ENCODE data around the gene DNM1. TPM values are rescaled to one million over a fixed set of nuclear protein-coding genes. Genes with fewer than 3 reads are reported as not detected.
A peak's percentile ranks its signal among the peaks of the same experiment; 100 is the strongest.

DNM1 gene
- polyA plus RNA-seq, 1 of the 3 experiments (the other 2 are of a cell fraction) = 35.7 TPM

DNA sequence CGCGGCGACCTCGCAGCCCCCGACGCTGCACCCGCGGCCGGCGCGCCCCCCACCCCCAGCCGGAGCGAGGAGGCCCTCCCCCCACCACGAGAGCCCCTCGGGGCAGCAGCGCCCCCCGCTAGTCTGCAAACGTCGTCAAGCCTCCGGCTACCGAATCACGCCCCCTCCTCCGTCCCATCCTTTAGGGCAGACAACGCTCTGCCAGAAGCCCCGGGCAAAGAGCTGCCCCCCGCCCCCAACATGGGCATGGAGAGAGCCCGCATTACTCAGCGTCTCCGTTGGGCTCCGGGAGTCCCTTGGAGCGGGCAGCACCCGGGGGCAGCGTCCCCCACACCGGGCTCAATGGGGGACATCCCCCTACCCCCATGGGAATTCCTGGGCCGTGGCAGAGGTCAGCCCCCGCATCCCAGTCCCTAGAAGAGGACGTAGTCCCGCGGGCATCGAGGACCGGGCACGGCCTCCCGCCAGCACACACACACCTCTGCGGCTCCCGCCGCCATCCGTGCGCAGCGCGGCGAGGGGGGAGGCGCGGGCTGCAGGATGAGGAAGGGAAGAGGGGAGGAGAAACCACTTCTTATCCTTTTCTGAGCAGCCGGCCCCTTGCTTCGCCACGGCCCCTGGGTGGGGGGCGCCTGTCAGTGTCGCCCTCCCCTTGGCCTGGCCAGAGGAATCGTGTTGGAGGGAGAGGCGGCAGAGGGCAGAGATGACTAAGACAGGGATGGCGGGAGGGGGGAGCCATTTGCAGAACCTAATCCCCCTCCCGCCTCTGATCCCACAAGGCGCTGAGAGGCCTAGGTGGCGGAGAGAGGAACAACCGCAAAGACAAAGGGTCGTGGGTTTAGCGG, 750 bp downstream of the DNM1 start (continued):
- TF ChIP-seq TAF1 (IDR thresholded peaks at IDR 0.05; ENCODE audit: borderline replicate concordance, low read depth, low read length) (peak; percentile 33; the same call in 1 of the 2 replicates), RXRA (IDR thresholded peaks at IDR 0.05; ENCODE audit: borderline replicate concordance, low read depth) (peak; percentile 12; the same call in 1 of the 2 replicates), SMC3 (IDR thresholded peaks at IDR 0.05; ENCODE audit: low read depth, low read length) (no peak), NFIC (IDR thresholded peaks at IDR 0.05; ENCODE audit: borderline replicate concordance) (no peak), SIN3A (IDR thresholded peaks at IDR 0.05; ENCODE audit: borderline replicate concordance, low read depth, low read length) (no peak), FOSL2 (IDR thresholded peaks at IDR 0.05; ENCODE audit: borderline replicate concordance, low read depth) (peak; percentile 60), ELF1 (IDR thresholded peaks at IDR 0.05) (no peak), EZH2phosphoT487 (IDR thresholded peaks at IDR 0.05; ENCODE audit: borderline replicate concordance, low read depth) (no peak), FOXJ3 (CRISPR knock-in tag; IDR thresholded peaks at IDR 0.05) (no peak), GABPA (IDR thresholded peaks at IDR 0.05; ENCODE audit: low read depth) (no peak), RFX5 (IDR thresholded peaks at IDR 0.05; ENCODE audit: low read length) (no peak)
- TF ChIP-seq, protein P1, sequence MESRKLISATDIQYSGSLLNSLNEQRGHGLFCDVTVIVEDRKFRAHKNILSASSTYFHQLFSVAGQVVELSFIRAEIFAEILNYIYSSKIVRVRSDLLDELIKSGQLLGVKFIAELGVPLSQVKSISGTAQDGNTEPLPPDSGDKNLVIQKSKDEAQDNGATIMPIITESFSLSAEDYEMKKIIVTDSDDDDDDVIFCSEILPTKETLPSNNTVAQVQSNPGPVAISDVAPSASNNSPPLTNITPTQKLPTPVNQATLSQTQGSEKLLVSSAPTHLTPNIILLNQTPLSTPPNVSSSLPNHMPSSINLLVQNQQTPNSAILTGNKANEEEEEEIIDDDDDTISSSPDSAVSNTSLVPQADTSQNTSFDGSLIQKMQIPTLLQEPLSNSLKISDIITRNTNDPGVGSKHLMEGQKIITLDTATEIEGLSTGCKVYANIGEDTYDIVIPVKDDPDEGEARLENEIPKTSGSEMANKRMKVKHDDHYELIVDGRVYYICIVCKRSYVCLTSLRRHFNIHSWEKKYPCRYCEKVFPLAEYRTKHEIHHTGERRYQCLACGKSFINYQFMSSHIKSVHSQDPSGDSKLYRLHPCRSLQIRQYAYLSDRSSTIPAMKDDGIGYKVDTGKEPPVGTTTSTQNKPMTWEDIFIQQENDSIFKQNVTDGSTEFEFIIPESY (IDR thresholded peaks at IDR 0.05; ENCODE audit: borderline replicate concordance, low read depth) = no peak
- TF ChIP-seq, protein P2, sequence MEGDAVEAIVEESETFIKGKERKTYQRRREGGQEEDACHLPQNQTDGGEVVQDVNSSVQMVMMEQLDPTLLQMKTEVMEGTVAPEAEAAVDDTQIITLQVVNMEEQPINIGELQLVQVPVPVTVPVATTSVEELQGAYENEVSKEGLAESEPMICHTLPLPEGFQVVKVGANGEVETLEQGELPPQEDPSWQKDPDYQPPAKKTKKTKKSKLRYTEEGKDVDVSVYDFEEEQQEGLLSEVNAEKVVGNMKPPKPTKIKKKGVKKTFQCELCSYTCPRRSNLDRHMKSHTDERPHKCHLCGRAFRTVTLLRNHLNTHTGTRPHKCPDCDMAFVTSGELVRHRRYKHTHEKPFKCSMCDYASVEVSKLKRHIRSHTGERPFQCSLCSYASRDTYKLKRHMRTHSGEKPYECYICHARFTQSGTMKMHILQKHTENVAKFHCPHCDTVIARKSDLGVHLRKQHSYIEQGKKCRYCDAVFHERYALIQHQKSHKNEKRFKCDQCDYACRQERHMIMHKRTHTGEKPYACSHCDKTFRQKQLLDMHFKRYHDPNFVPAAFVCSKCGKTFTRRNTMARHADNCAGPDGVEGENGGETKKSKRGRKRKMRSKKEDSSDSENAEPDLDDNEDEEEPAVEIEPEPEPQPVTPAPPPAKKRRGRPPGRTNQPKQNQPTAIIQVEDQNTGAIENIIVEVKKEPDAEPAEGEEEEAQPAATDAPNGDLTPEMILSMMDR (IDR thresholded peaks at IDR 0.05) = peak; percentile 13; the same call in 1 of the 2 replicates
- TF ChIP-seq, protein P3, sequence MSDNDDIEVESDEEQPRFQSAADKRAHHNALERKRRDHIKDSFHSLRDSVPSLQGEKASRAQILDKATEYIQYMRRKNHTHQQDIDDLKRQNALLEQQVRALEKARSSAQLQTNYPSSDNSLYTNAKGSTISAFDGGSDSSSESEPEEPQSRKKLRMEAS (IDR thresholded peaks at IDR 0.05; ENCODE audit: low read depth) = peak; percentile 67

DNA sequence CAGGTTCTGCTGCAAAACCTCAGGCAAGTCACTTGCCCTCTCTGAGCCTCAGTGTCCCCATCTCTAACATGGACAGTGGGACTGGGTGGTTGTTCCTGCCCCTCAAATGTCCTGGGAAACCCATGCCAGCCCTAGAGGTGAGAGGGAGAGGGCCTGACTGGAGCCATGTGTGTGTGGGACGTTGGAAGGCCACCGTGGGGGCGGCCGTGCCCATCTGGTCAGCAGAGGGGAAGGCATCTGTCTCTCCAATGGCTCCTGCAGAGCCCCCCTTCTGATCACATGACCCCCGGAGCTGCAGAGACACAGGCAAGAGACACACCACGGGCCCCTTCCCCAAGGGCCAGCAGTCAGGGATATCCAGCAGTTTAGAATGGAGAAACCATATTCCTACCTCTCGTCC, 1.7 kb downstream of the DNM1 start:
- H3K9ac ChIP-seq = peak overlapping the region; percentile 72; the same call in 1 of the 2 replicates

More for the DNA sequence above, 1.7 kb downstream of the DNM1 start:
- ChIA-PET CTCF (interaction anchor here (0.6 to 2.0 kb wide), 4 partner anchors 9 to 102 kb away, joined by 3 to 8 read pairs (median 4); no protein-coding TSS in a partner anchor), POLR2A (no interaction called here)
- Histone ChIP-seq H3K27ac (ENCODE audit: low read depth in 2 of 2, low read length in 1 of 2) (peak overlapping the region; percentile 48 to 84; a peak in 2 of 4 replicates), H3F3A (replicated peaks; ENCODE audit: insufficient read depth) (peaks cover 15% of the 10 kb centered on the region), H3K9me2 (no peaks in the 10 kb centered on the region), H3K4me2 (peak overlapping the region; percentile 90), H3K9me3 (no peaks in the 10 kb centered on the region), H4K20me1 (ENCODE audit: insufficient read depth) (no peaks in the 10 kb centered on the region), H3K79me2 (ENCODE audit: insufficient read depth) (peaks cover 24% of the 10 kb centered on the region), H3K4me3 (ENCODE audit: low read depth in 2 of 2, low read length in 1 of 2) (peak overlapping the region; percentile 64 to 76), H3K36me3 (replicated peaks in 1 of 2; ENCODE audit: control insufficient read depth in 1 of 2, insufficient read depth in 2 of 2, low read length in 1 of 2) (peaks cover 0 to 3% of the 10 kb centered on the region in 2 experiments), H3K27me3 (ENCODE audit: insufficient read depth) (no peaks in the 10 kb centered on the region), H3K4me1 (ENCODE audit: control insufficient read depth in 1 of 2, insufficient read depth in 2 of 2, low read depth in 1 of 2, low read length in 1 of 2) (peaks cover 0 to 20% of the 10 kb centered on the region in 2 experiments; a peak in 1 of 4 replicates), H2AFZ (ENCODE audit: low read depth) (no peak overlapping the region)
- TF ChIP-seq TAF1 (IDR thresholded peaks at IDR 0.05; ENCODE audit: borderline replicate concordance, low read depth, low read length) = no peak
- no peak for TF ChIP-seq CHD2 (IDR thresholded peaks at IDR 0.05; ENCODE audit: low read length, partially characterized antibody)
- no peak for TF ChIP-seq GATA2 (CRISPR knock-in tag; IDR thresholded peaks at IDR 0.05)
- no peak for TF ChIP-seq TCF12 (IDR thresholded peaks at IDR 0.05)
- no peak for TF ChIP-seq FOSL2 (IDR thresholded peaks at IDR 0.05; ENCODE audit: borderline replicate concordance, low read depth)
- no peak for TF ChIP-seq NFIC (IDR thresholded peaks at IDR 0.05; ENCODE audit: borderline replicate concordance)
- TF ChIP-seq MXI1 (IDR thresholded peaks at IDR 0.05; ENCODE audit: low read depth, low read length) = no peak
- TF ChIP-seq, protein P4, sequence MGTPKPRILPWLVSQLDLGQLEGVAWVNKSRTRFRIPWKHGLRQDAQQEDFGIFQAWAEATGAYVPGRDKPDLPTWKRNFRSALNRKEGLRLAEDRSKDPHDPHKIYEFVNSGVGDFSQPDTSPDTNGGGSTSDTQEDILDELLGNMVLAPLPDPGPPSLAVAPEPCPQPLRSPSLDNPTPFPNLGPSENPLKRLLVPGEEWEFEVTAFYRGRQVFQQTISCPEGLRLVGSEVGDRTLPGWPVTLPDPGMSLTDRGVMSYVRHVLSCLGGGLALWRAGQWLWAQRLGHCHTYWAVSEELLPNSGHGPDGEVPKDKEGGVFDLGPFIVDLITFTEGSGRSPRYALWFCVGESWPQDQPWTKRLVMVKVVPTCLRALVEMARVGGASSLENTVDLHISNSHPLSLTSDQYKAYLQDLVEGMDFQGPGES (IDR thresholded peaks at IDR 0.05; ENCODE audit: low read depth, low read length) = no peak
- no peak for TF ChIP-seq RCOR1 (IDR thresholded peaks at IDR 0.05; ENCODE audit: low read length)
- TF ChIP-seq, protein P5, sequence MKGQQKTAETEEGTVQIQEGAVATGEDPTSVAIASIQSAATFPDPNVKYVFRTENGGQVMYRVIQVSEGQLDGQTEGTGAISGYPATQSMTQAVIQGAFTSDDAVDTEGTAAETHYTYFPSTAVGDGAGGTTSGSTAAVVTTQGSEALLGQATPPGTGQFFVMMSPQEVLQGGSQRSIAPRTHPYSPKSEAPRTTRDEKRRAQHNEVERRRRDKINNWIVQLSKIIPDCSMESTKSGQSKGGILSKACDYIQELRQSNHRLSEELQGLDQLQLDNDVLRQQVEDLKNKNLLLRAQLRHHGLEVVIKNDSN (IDR thresholded peaks at IDR 0.05; ENCODE audit: borderline replicate concordance, low read depth) = no peak
- no peak for TF ChIP-seq FOXJ3 (CRISPR knock-in tag; IDR thresholded peaks at IDR 0.05)
- TF ChIP-seq YY1 (IDR thresholded peaks at IDR 0.05; ENCODE audit: low read depth) = no peak
- no peak for TF ChIP-seq SIN3A (IDR thresholded peaks at IDR 0.05; ENCODE audit: borderline replicate concordance, low read depth, low read length)
- WGBS (ENCODE audit: low lambda C conversion rate) = 71% methylated on average over 7 of the region's 7 CpGs
- peak; percentile 64 for DNase-seq

Measured in SK-N-SH (cell line).